Hepatocyte (in vitro differentiated cells): ENCODE measurements around the gene SPATA9.
"Not testable (repeated sequence)": the region's sequence is repeated elsewhere in the genome, so short reads cannot be mapped to it uniquely, and the experiment has no call there.

ENCODE experiments used
- EZH2 ChIP-seq: fragments of 200-600 bp; sonication (generic); IDR thresholded peaks from 2 replicates; pipeline ENCODE4 v1.6.1; 2016; ENCODE audit warnings: antibody characterized with exemption, mild to moderate bottlenecking, borderline replicate concordance
- EZH2phosphoT487 ChIP-seq: fragments of 200-600 bp; sonication (generic); IDR thresholded peaks from one replicate; pipeline ENCODE4 v1.6.1; 2018; ENCODE audit warnings: antibody characterized with exemption, mild to moderate bottlenecking, low read depth, moderate library complexity; ENCODE audit not compliant: unreplicated experiment, severe bottlenecking
- TF ChIP-seq, protein P1 (sequence below): fragments of 200-600 bp; sonication (generic); IDR thresholded peaks from 2 replicates; pipeline ENCODE4 v1.5.1; 2016; ENCODE audit warnings: antibody characterized with exemption, mild to moderate bottlenecking; ENCODE audit not compliant: poor library complexity

DNA sequence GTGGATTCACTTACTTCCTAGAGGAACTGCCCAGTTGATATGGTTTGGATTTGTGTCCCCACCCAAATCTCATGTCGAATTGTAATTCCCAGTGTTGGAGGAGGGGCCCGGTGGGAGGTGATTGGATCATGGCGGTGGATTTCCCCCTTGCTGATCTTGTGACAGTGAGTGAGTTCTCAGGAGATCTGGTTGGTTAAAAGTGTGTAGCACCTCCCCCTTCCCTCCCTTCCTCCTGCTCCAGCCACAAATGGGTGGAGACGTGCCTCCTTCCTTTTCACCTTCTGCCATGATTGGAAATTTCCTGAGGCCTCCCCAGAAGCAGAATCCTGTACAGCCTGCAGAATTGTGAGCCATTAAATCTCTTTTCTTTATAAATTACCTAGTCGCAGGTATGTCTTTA lies 30.5 kb upstream of the SPATA9 start:
- TF ChIP-seq, protein P1, sequence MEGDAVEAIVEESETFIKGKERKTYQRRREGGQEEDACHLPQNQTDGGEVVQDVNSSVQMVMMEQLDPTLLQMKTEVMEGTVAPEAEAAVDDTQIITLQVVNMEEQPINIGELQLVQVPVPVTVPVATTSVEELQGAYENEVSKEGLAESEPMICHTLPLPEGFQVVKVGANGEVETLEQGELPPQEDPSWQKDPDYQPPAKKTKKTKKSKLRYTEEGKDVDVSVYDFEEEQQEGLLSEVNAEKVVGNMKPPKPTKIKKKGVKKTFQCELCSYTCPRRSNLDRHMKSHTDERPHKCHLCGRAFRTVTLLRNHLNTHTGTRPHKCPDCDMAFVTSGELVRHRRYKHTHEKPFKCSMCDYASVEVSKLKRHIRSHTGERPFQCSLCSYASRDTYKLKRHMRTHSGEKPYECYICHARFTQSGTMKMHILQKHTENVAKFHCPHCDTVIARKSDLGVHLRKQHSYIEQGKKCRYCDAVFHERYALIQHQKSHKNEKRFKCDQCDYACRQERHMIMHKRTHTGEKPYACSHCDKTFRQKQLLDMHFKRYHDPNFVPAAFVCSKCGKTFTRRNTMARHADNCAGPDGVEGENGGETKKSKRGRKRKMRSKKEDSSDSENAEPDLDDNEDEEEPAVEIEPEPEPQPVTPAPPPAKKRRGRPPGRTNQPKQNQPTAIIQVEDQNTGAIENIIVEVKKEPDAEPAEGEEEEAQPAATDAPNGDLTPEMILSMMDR, result not testable (repeated sequence)
- not testable (repeated sequence) for TF ChIP-seq EZH2, EZH2phosphoT487
